K562 (cell line): ENCODE data around the gene AOC1. TPM values are rescaled to one million over a fixed set of nuclear protein-coding genes. Genes with fewer than 3 reads are reported as not detected.
A peak's percentile ranks its signal among the peaks of the same experiment; 100 is the strongest.

Experiments
- ARID1B ChIP-seq: fragments of 450-650 bp; IDR thresholded peaks from 2 replicates; pipeline ENCODE4 v1.6.1; 2016; ENCODE audit warnings: antibody characterized with exemption, mild to moderate bottlenecking, inconsistent platforms
- CC2D1A ChIP-seq: fragments of 450-650 bp; IDR thresholded peaks from 2 replicates; pipeline ENCODE4 v1.6.1; 2017; ENCODE audit warnings: mild to moderate bottlenecking
- DACH1 ChIP-seq: fragments of 450-650 bp; IDR thresholded peaks from 2 replicates; pipeline ENCODE4 v1.6.1; 2018; ENCODE audit not compliant: partially characterized antibody
- DPF2 ChIP-seq: fragments of 450-650 bp; IDR thresholded peaks from 2 replicates; pipeline ENCODE4 v1.6.1; 2016
- HDAC2 ChIP-seq: fragments of 450-650 bp; IDR thresholded peaks from 2 replicates; pipeline ENCODE4 v1.6.1; 2016; ENCODE audit warnings: mild to moderate bottlenecking
- HNRNPH1 ChIP-seq: fragments of 200-400 bp; formaldehyde crosslinking; optimal IDR thresholded peaks from 2 replicates; pipeline ENCODE3; 2017; ENCODE audit warnings: low read depth, mild to moderate bottlenecking, low read length, moderate library complexity
- JUND ChIP-seq, 2 experiments: IDR thresholded peaks; 2 replicates in 1 of 2; 3 replicates in 1 of 2; pipeline ENCODE4 v1.6.1; 2011; ENCODE audit warnings: borderline replicate concordance in 2 of 2, low read depth in 2 of 2, low read length in 2 of 2, improper control_type of control experiment in 1 of 2, missing biosample characterization in 1 of 2, missing genetic modification characterization in 1 of 2, missing genetic modification reagents in 1 of 2
- LARP7 ChIP-seq: fragments of 450-650 bp; IDR thresholded peaks from 2 replicates; pipeline ENCODE4 v1.6.1; 2016
- MYC ChIP-seq, 2 experiments: fragments of 250-450 bp in 1 of 2; sonication (Bioruptor Pico) in 1 of 2; IDR thresholded peaks; 2 replicates each; pipeline versions ENCODE4 v1.5.1 to v1.6.1; 2012 to 2021; ENCODE audit warnings: low read depth in 2 of 2, borderline replicate concordance in 1 of 2, improper control_type of control experiment in 1 of 2, low read length in 1 of 2, mild to moderate bottlenecking in 1 of 2, moderate library complexity in 1 of 2
- NR2C1 ChIP-seq, 2 experiments: fragments of 450-650 bp; IDR thresholded peaks; 2 replicates each; pipeline ENCODE4 v1.6.1; 2017; ENCODE audit warnings: mild to moderate bottlenecking in 2 of 2, antibody characterized with exemption in 1 of 2, inconsistent platforms in 1 of 2, missing compliant biosample characterization in 1 of 2, missing genetic modification characterization in 1 of 2
- NRF1 ChIP-seq, 2 experiments: fragments of 450-650 bp; IDR thresholded peaks in 1 of 2; conservative IDR thresholded peaks in 1 of 2; 2 replicates each; pipeline ENCODE4 v1.6.1; 2014; ENCODE audit warnings: mild to moderate bottlenecking in 2 of 2
- RBFOX2 ChIP-seq: fragments of 200-400 bp; formaldehyde crosslinking; IDR thresholded peaks from 2 replicates; pipeline ENCODE4 v1.6.1; 2017; ENCODE audit warnings: low read depth, mild to moderate bottlenecking, low read length, moderate library complexity
- RFX1 ChIP-seq: fragments of 450-650 bp; IDR thresholded peaks from 2 replicates; pipeline ENCODE4 v1.6.1; 2016; ENCODE audit warnings: mild to moderate bottlenecking, moderate library complexity
- ZNF644 ChIP-seq: fragments of 200-800 bp; sonication (Bioruptor generic); IDR thresholded peaks from 2 replicates; pipeline ENCODE4 v1.6.1; 2016; ENCODE audit warnings: low read depth, missing genetic modification characterization, missing compliant biosample characterization
- polyA plus RNA-seq, 8 experiments: library from polyadenylated mRNA; depleted of rRNA in 4 of 8; stranded (reverse) in 5 of 8; unstranded in 3 of 8; fragments of >200 nt; fragmentation: Nextera tagmentation in 2 of 8; fragmentation: Illumina TruSeq in 1 of 8; extraction: Ambion mirVana in 2 of 8; extraction: Trizol in 1 of 8; gene quantifications; 2 replicates each; pipeline versions ENCODE4 v1.2.1 to v1.2.3, GENCODE V29; 2011 to 2014; ENCODE audit warnings: inconsistent platforms in 1 of 8, missing spikeins in 1 of 8
- total RNA-seq, 7 experiments: library from RNA; depleted of rRNA in 6 of 7; stranded (reverse); fragments of >200 nt in 6 of 7; fragmentation: Illumina TruSeq in 2 of 7; extraction: Trizol in 2 of 7; gene quantifications; 2 replicates each; pipeline versions ENCODE4 v1.2.1 to v1.2.3, GENCODE V29; 2011 to 2021; ENCODE audit warnings: low replicate concordance in 1 of 7
- TF ChIP-seq, protein P1 (sequence below): sonication (generic); formaldehyde crosslinking; IDR thresholded peaks from 2 replicates; pipeline ENCODE4 v1.8.1; 2023; ENCODE audit warnings: mild to moderate bottlenecking, missing genetic modification reagents
- TF ChIP-seq, protein P2 (sequence below): sonication (generic); formaldehyde crosslinking; IDR thresholded peaks from 2 replicates; pipeline ENCODE4 v1.8.0; 2022; ENCODE audit warnings: missing genetic modification reagents, mild to moderate bottlenecking, borderline replicate concordance
- TF ChIP-seq, protein P3 (sequence below): fragments of 450-650 bp; IDR thresholded peaks from 2 replicates; pipeline ENCODE4 v1.6.1; 2016
- TF ChIP-seq, protein P4 (sequence below): sonication (generic); formaldehyde crosslinking; IDR thresholded peaks from 2 replicates; pipeline ENCODE4 v1.9.0; 2022; ENCODE audit warnings: mild to moderate bottlenecking, missing genetic modification reagents
- TF ChIP-seq, protein P5 (sequence below): fragments of 450-650 bp; formaldehyde crosslinking; IDR thresholded peaks from 2 replicates; pipeline ENCODE4 v1.4.0; 2020; ENCODE audit warnings: mild to moderate bottlenecking, mixed read lengths
- TF ChIP-seq, protein P6 (sequence below): fragments of 450-650 bp; IDR thresholded peaks from 2 replicates; pipeline ENCODE4 v1.6.1; 2018; ENCODE audit warnings: mild to moderate bottlenecking, low read depth; ENCODE audit not compliant: partially characterized antibody

Gene AOC1
- total and polyA plus RNA-seq, 9 of the 15 experiments (the other 6 are each of a cell fraction or from before 2014, with no cell fraction given): not detected

DNA sequence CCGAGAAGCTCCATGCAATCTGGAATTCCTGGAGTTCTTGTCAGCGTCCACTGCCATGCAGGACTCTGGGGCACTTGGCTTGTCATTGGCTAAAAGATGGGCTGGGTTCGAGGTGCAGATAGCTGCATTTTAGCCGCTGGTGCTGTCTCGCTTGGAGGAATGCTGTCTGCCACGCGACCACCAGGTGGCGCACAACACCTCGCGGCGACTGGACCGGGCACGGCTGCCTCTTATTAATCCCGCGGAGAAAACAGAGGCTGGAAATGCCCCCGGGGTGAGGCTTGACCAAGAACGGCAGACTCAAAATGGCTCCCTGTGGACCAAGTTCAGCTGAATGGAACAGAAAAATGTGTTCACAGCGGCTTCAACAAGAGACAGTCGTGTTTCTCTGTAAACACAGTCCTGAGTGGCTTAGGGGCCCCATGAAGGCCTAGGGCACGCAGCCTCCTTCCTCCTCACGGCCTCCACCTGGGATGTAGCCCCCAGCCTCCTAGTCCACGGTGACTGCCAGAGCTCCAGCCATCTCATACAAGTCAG, 46.2 kb downstream of the AOC1 start (continued):
- TF ChIP-seq RFX1: no peak
- TF ChIP-seq ARID1B: peak; percentile 45; the same call in 1 of the 2 replicates
- 0 out of 2 replicates have a peak, but pooled peaks have one; percentile 25 for TF ChIP-seq DPF2
- peak; percentile 63 for TF ChIP-seq MYC (IDR thresholded peaks at IDR 0.05; ENCODE audit: low read depth, low read length)
- TF ChIP-seq MYC (CRISPR knock-in tag; IDR thresholded peaks at IDR 0.05; ENCODE audit: borderline replicate concordance, low read depth): no peak
- no peak for TF ChIP-seq LARP7
- TF ChIP-seq, protein P1, sequence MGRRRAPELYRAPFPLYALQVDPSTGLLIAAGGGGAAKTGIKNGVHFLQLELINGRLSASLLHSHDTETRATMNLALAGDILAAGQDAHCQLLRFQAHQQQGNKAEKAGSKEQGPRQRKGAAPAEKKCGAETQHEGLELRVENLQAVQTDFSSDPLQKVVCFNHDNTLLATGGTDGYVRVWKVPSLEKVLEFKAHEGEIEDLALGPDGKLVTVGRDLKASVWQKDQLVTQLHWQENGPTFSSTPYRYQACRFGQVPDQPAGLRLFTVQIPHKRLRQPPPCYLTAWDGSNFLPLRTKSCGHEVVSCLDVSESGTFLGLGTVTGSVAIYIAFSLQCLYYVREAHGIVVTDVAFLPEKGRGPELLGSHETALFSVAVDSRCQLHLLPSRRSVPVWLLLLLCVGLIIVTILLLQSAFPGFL (CRISPR knock-in tag): 0 out of 2 replicates have a peak, but pooled peaks have one; percentile 87
- TF ChIP-seq, protein P2, sequence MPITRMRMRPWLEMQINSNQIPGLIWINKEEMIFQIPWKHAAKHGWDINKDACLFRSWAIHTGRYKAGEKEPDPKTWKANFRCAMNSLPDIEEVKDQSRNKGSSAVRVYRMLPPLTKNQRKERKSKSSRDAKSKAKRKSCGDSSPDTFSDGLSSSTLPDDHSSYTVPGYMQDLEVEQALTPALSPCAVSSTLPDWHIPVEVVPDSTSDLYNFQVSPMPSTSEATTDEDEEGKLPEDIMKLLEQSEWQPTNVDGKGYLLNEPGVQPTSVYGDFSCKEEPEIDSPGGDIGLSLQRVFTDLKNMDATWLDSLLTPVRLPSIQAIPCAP (CRISPR knock-in tag): no peak
- 0 out of 4 replicates have a peak, but pooled peaks of 1 of the 2 experiments have one; percentile 9 for TF ChIP-seq NRF1 (conservative IDR thresholded peaks at IDR 0.05 in 1 of 2, IDR thresholded peaks at IDR 0.05 in 1 of 2)
- TF ChIP-seq HNRNPH1: no peak
- peak; percentile 58 for TF ChIP-seq DACH1
- TF ChIP-seq, protein P3, sequence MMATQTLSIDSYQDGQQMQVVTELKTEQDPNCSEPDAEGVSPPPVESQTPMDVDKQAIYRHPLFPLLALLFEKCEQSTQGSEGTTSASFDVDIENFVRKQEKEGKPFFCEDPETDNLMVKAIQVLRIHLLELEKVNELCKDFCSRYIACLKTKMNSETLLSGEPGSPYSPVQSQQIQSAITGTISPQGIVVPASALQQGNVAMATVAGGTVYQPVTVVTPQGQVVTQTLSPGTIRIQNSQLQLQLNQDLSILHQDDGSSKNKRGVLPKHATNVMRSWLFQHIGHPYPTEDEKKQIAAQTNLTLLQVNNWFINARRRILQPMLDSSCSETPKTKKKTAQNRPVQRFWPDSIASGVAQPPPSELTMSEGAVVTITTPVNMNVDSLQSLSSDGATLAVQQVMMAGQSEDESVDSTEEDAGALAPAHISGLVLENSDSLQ: no peak
- TF ChIP-seq, protein P4, sequence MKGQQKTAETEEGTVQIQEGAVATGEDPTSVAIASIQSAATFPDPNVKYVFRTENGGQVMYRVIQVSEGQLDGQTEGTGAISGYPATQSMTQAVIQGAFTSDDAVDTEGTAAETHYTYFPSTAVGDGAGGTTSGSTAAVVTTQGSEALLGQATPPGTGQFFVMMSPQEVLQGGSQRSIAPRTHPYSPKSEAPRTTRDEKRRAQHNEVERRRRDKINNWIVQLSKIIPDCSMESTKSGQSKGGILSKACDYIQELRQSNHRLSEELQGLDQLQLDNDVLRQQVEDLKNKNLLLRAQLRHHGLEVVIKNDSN (CRISPR knock-in tag): no peak
- TF ChIP-seq NR2C1 (IDR thresholded peaks at IDR 0.05): no peak
- no peak for TF ChIP-seq NR2C1 (tag; IDR thresholded peaks at IDR 0.05)
- TF ChIP-seq HDAC2: no peak
- peak; percentile 94 for TF ChIP-seq CC2D1A
- TF ChIP-seq ZNF644 (tag): no peak
- TF ChIP-seq JUND (IDR thresholded peaks at IDR 0.05; ENCODE audit: borderline replicate concordance, low read depth, low read length): peak; percentile 52; the same call in 1 of the 2 replicates
- TF ChIP-seq JUND (tag; IDR thresholded peaks at IDR 0.05; ENCODE audit: borderline replicate concordance, low read depth, low read length): no peak; the same call in 2 of the 3 replicates
- TF ChIP-seq RBFOX2: peak; percentile 38; the same call in 1 of the 2 replicates
- TF ChIP-seq, protein P5, sequence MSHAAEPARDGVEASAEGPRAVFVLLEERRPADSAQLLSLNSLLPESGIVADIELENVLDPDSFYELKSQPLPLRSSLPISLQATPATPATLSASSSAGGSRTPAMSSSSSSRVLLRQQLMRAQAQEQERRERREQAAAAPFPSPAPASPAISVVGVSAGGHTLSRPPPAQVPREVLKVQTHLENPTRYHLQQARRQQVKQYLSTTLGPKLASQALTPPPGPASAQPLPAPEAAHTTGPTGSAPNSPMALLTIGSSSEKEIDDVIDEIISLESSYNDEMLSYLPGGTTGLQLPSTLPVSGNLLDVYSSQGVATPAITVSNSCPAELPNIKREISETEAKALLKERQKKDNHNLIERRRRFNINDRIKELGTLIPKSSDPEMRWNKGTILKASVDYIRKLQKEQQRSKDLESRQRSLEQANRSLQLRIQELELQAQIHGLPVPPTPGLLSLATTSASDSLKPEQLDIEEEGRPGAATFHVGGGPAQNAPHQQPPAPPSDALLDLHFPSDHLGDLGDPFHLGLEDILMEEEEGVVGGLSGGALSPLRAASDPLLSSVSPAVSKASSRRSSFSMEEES (CRISPR knock-in tag): no peak
- TF ChIP-seq, protein P6, sequence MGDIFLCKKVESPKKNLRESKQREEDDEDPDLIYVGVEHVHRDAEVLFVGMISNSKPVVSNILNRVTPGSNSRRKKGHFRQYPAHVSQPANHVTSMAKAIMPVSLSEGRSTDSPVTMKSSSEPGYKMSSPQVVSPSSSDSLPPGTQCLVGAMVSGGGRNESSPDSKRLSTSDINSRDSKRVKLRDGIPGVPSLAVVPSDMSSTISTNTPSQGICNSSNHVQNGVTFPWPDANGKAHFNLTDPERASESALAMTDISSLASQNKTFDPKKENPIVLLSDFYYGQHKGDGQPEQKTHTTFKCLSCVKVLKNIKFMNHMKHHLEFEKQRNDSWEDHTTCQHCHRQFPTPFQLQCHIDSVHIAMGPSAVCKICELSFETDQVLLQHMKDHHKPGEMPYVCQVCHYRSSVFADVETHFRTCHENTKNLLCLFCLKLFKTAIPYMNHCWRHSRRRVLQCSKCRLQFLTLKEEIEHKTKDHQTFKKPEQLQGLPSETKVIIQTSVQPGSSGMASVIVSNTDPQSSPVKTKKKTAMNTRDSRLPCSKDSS: no peak
